Kidney tubule cell (primary cell): ENCODE measurements around the gene GHRH.

Experiments used
- DNase-seq: peaks from one replicate; pipeline ENCODE4 v3.0.0-alpha.2; 2018; ENCODE audit warnings: low spot score

Gene GHRH

GRCh38 chr20:37260923-37261322 lies 691 bp downstream of the GHRH start:
- no peak for DNase-seq

GRCh38 chr20:37259865-37260264 lies 1.7 kb downstream of the GHRH start:
- no peak for DNase-seq

DNA sequence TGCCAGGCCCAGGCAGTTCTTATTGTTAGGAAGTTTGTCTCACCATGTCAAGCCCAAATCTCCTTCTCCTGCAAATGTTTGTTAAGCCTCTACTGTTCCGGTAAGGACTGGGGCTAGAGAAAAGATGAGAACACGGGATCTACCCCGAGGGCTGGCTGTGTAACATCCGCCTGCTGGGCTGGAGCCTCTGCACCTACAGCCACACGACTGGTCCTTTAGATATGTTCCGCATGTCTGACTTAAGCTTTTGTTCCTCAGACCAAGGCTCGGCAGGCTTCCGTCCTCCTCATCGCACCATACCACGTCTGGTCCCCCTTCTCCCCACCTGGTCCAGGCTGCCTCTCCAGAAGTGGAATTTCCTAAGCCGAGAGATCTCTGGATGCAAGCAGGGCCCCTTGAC lies 2.6 kb downstream of the GHRH start:
- no peak for DNase-seq

GRCh38 chr20:37257988-37258387 lies 3.6 kb downstream of the GHRH start:
- no peak for DNase-seq

DNA sequence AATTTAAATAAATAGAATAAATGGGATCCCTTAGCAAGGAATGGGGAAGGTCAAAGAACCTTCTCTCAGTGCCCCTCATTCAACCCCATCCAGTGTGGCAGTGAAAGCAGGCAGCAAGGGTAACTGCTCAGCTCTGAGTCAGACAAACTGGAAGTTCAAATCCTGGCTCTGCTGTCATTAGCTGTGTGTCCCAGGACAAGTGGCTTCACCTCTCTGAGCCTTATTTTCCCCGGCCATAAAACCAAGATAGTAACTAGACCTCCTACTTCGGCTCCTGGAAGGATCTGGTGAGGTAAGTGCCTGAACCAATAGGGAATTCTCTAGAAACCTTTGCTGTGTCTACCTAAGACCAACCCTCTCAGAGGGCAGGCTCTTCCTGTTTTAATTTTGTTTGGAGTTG lies 4.1 kb downstream of the GHRH start:
- no peak for DNase-seq

DNA sequence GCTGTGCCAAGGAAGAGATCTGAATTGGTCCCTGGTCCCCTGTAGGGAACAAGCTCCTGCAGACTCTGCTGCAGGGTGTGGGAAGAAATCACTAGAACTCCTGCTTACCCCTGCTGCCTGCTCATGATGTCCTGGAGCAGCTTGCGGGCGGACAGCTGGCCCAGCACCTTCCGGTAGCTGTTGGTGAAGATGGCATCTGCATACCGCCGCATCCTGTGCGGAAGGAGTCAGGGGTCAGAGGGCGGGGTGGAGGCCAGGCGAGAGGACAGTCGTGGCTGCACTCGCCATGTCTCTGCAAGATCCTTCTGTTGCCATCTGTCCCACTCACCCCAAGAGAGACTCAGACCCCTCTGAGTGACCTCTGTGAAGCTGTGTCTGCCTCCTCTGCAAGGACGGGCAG lies 5.3 kb downstream of the GHRH start:
- DNase-seq = no peak

DNA sequence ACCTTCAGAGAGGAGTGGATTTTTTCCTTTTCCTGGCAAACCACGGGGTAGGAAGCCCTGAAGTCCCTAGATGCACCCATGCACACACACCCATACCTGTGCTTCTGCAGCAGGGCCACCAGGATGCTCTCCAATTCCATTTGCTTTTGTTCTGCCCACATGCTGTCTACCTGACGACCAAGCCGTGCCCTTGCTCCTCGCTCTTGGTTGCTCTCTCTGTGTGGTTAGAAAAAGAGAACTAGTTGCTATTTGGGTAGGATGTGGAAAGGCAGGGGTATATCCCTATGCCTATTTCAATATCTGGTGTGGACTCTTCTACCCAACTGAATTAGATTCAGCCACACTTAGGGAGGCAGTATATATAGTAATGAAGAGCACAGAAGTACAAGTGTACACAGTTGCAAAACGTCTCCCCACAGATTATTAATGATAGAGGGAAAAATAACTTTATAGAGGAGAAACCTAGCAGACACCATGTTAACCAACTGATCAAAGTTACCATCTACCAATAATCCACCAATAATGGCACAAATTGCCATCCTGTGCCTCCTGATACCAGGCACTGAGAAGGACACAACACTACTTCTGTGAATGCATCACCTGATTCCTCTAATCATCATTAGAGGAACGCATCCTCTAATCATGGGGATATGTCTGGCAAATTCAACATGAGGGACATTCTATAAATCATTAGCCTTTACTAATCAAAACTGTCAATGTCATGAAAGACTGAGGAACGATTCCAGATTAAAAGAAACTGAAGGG lies 7.3 kb downstream of the GHRH start:
- no peak for DNase-seq

GRCh38 chr20:37253087-37253486 lies 8.5 kb downstream of the GHRH start:
- DNase-seq = no peak

DNA sequence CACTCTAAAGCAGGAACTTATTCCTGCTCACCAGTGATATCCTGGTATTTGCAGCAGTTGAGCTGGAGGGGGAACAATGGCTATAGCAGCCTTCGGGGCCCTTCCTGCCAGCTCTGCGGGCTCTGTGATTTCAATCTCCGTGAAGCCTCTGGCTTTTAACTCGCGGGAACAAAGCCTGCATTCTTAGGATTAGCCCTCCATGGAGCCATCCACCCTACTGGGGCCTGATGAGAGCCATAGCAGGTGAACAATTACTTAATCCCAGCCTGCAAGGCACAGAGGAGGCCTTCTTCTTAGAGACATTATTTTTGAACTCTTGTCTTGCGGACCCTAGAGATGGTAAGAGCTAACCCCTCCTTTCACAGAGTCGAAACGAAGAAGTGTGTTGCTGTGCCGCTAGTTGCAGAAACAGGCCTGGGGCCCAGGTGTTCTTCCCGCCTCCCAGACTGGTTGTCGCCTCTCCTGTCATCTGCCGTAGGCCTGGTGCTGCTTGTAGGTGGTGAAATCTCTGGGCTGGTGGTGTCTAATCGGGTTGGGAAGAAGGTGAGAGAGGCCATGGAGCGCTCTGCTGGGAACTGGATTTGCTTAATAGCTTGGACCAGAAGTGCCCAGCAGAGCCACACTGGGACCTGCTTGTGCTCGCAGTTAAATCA lies 9.7 kb downstream of the GHRH start:
- no peak for DNase-seq

DNA sequence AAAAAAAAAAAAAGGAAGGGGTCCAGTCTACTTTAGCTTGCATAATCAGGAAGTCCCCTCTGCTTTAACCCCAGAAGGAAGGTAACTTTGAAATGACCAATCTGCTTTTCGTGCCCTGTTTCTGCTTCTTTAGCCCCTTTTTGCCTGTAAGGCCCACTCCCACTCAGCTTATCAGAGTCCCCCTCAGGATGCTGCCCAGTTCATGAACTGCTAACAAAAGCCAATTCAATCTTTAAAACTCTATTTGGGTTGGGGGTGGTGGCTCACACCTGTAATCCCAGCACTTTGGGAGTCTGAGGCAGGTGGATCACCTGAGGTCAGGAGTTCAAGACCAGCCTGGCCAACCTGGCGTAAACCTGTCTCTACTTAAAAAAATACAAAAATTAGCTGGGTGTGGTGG lies 12.3 kb downstream of the GHRH start:
- no peak for DNase-seq

DNA sequence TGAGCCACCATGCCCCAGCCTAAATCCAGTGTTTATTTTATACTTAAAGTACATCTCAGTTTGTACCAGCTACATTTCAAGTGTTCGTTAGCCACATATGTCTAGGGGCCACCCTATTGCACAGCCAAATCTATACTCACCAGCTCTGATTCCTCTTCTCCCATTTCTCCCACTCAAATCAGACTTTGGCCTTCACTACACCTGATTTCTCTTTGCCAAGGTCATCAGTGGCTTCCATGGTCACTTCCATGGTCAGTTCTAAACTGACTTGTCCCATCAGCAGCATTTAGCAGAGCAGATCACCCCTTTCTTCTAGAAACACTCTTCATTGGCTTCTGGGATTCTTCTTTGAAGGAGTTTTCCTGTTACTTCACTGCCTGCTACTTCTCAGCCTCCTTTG lies 14.1 kb downstream of the GHRH start:
- DNase-seq = no peak

DNA sequence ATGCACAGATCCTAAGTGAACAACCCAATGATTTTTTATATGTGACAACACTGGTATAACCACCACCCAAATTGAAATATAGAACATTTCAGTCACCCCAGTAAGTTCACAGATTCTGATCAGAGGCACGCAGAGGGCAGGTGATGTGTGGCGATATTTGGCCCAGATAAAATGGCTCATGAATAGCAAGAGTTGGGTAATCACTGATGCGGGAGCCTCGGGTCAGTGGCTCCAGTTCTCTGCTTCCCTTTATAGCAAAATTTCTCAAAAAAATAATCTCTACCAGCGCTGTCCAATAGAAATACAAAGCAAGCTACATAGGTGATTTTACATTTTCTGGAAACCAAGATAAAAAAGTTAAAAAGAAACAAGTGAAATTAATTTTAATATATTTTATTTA lies 14.9 kb downstream of the GHRH start:
- no peak for DNase-seq

GRCh38 chr20:37245216-37246150 lies 16.1 kb downstream of the GHRH start:
- no peak for DNase-seq

DNA sequence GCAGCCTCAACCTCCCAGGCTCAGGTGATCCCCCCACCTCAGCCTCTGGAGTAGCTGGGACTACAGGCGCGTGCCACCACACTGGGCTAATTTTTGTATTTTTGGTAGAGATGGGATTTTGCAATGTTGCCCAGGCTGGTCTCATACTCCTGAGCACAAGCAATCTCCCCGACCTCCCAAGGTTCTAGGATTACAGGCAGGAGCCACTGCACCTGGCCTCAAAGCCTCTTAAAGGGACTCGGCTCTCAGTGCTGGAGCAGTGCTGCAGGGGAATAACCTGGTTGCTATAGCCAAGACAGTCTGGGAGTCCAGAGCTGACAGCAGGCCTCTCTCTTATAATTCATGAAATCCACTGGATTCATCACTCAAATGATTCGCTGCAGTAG lies 17.0 kb downstream of the GHRH start:
- DNase-seq = no peak

DNA sequence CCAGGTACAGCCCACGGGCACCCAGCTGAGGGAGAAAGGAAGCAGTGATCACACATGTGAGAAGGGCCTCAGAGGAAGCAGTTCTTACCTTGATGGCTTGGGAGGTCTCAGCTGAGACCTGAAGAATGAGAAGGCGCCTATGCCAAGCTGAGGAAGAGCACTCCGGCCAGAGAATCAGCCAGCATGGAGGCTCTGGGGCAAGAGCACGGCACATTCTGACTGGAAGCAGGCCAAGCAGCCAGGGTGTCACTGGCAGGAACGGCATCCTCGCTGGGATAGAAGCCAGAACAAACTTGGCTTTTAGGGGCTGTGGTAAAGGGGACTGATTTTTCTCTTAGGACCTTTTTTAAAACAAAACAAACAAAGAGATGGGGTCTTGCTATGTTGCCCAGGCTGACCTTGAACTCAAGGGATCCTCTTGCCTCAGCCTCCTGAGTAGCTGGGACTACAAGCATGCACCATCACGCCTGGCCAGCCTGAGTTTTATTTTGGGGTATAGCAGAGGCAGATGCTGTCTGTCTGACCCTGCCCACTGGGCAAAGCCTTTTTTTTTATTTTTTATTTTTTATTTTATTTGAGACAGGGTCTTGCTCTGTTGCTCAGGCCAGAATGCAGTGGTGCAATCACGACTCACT lies 17.6 kb downstream of the GHRH start:
- DNase-seq = no peak

GRCh38 chr20:37243076-37243936 lies 18.3 kb downstream of the GHRH start:
- DNase-seq = no peak

DNA sequence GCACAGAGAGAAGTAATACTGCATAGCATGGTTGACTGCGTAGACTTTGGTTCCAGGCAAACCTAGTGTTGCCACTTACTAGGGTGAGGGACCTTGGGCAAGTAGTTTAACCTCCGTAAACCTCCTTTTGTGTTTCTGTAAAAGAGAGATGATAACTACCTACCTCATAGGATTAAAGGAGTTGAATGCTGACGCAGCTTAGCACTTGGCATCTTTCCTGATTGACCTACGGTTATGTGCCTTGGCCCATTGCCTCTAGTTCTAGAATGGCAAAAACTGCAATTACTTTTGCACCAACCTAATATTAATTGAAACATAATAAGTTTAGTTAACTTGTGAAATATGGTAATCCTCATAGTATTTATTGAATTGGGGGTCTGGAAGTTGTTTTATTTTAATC lies 19.1 kb downstream of the GHRH start:
- DNase-seq = no peak

DNA sequence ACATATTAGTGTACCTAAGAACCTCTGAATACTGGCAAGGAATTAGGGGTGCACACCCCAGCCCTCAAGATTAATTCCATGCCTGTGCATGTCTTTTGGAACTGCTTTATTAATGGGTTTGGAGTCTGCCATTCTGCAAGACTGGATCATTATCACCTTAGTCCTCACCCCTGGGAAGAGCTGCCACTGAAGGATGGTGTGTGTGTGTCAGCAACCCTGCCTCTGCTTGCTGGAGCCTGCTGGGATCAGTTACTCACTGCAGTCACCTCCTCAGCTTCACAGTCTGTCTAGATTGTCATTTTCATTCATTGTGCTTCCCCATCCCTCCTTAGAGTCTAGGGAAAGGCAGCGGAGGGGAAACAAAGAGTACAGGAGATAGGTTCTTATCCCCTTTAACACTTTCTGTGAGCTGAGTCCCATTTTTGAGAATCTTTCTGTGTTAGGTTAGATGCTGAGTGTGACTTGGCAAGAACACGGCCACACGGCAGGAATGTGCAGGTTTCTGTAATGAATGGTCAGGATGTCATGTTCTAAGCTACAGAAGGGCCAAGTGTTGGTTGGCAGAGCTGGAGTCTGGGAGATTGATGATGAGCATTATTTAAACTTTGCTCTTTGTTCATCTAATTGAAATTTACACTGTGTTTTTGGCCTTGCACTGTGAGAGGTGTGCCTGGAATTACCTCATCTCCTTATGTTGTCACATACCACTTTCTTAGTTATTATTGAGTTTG lies 21.1 kb downstream of the GHRH start:
- DNase-seq = no peak

GRCh38 chr20:37238935-37239451 lies 22.6 kb downstream of the GHRH start:
- no peak for DNase-seq

GRCh38 chr20:37238426-37238825 lies 23.2 kb downstream of the GHRH start:
- no peak for DNase-seq
